ENCODE results near the gene ZBTB34. TPM values are rescaled to one million over a fixed set of nuclear protein-coding genes. Genes with fewer than 3 reads are reported as not detected.

The ZBTB34 gene
- total and polyA plus RNA-seq, 2 experiments from 2014 or later: 6.1 to 21.3 TPM

- Histone ChIP-seq H3K27ac (peak within 1 kb of the TSS; percentile 91), H3K4me3 (peak within 1 kb of the TSS; percentile 54), H3K79me2 (peaks cover 30% of the 10 kb centered on the region), H3K9me3 (ENCODE audit: low read depth) (no peaks in the 10 kb centered on the region), H3K4me1 (ENCODE audit: insufficient read depth) (peaks cover 6% of the 10 kb centered on the region), H3K4me2 (peak within 1 kb of the TSS; percentile 92), H3K27me3 (no peaks in the 10 kb centered on the region), H3K36me3 (replicated peaks; ENCODE audit: insufficient read depth, low read depth) (no peaks in the 10 kb centered on the region), H2AFZ (peak within 1 kb of the TSS; percentile 51), H4K20me1 (ENCODE audit: insufficient read depth, poor library complexity, severe bottlenecking) (no peaks in the 10 kb centered on the region), H3K9me2 (replicated peaks; ENCODE audit: insufficient read depth) (no peaks in the 10 kb centered on the region)
- peak; percentile 98 for DNase-seq (ENCODE audit: low spot score)
- TF ChIP-seq CTCF (IDR thresholded peaks at IDR 0.05; ENCODE audit: poor library complexity) (no peak), EZH2phosphoT487 (IDR thresholded peaks at IDR 0.05; ENCODE audit: low read depth, severe bottlenecking, unreplicated experiment) (no peak), EZH2 (IDR thresholded peaks at IDR 0.05; ENCODE audit: borderline replicate concordance) (no peak)
- WGBS (ENCODE audit: low lambda C conversion rate, missing lambda C conversion rate): 1% methylated on average over 49 of the region's 105 CpGs
Measured at GRCh38 chr9:126914458-126915280, 54.2 kb downstream of the ZBTB34 start, which contains the start of gene RALGPS1. Gene RALGPS1, plus strand, starts transcription at chr9:126914782. Its CDS starts 47,508 bp downstream, at chr9:126962290.

DNA sequence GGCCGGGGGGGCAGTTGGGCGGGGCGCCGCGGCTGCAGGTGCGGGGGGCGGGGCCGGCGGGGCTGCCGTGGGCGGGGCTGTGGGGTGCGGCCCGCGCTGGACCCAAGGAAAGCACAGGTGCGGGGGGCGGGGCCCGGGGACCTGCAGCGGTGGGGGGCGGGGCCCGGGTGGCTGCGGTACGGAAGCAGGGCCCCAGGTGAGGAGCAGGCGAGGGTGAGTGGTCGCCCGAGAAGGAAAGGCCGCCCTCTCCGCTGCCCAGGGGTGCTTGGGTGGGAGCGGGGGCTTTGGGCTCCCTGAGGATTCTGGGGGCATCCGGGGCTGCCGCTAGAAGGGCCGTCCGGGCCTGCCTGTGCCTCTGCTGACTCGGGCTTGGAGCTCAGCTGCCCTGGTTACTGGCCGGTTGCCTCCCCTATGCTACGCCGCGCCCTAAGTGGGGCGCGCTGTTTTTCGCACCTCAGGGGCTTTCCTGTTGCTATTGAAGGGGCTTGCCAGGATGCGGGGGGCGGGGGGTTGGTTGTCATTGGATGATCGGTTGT is 54.9 kb downstream of the ZBTB34 start:
- H3K9me2 ChIP-seq (replicated peaks; ENCODE audit: insufficient read depth): no peaks in the 10 kb centered on the region
- 4% methylated on average over 25 of the region's 43 CpGs for WGBS (ENCODE audit: low lambda C conversion rate, missing lambda C conversion rate)
- peak overlapping the region; percentile 92 for H3K4me2 ChIP-seq
- peaks cover 6% of the 10 kb centered on the region for H3K4me1 ChIP-seq (ENCODE audit: insufficient read depth)
- peak overlapping the region; percentile 91 for H3K27ac ChIP-seq
- peaks cover 36% of the 10 kb centered on the region for H3K79me2 ChIP-seq
- TF ChIP-seq EZH2 (IDR thresholded peaks at IDR 0.05; ENCODE audit: borderline replicate concordance): no peak
- no peak for TF ChIP-seq CTCF (IDR thresholded peaks at IDR 0.05; ENCODE audit: poor library complexity)
- TF ChIP-seq EZH2phosphoT487 (IDR thresholded peaks at IDR 0.05; ENCODE audit: low read depth, severe bottlenecking, unreplicated experiment): no peak
- no peaks in the 10 kb centered on the region for H3K9me3 ChIP-seq (ENCODE audit: low read depth)
- no peaks in the 10 kb centered on the region for H3K36me3 ChIP-seq (replicated peaks; ENCODE audit: insufficient read depth, low read depth)
- H3K27me3 ChIP-seq: no peaks in the 10 kb centered on the region
- peak overlapping the region; percentile 45 for H3K4me3 ChIP-seq
- peak; percentile 94 for DNase-seq (ENCODE audit: low spot score)
- no peaks in the 10 kb centered on the region for H4K20me1 ChIP-seq (ENCODE audit: insufficient read depth, poor library complexity, severe bottlenecking)
- H2AFZ ChIP-seq: peak overlapping the region; percentile 51

- Histone ChIP-seq H3K4me3 (peak overlapping the region; percentile 45), H3K36me3 (replicated peaks; ENCODE audit: insufficient read depth, low read depth) (no peaks in the 10 kb centered on the region), H3K27me3 (no peaks in the 10 kb centered on the region), H3K79me2 (peaks cover 42% of the 10 kb centered on the region), H3K4me2 (peak overlapping the region; percentile 92), H4K20me1 (ENCODE audit: insufficient read depth, poor library complexity, severe bottlenecking) (no peaks in the 10 kb centered on the region), H3K27ac (peak overlapping the region; percentile 91), H3K4me1 (ENCODE audit: insufficient read depth) (peaks cover 6% of the 10 kb centered on the region), H2AFZ (peak overlapping the region; percentile 51), H3K9me2 (replicated peaks; ENCODE audit: insufficient read depth) (no peaks in the 10 kb centered on the region), H3K9me3 (ENCODE audit: low read depth) (no peaks in the 10 kb centered on the region)
- WGBS (ENCODE audit: low lambda C conversion rate, missing lambda C conversion rate): 54% methylated on average over 15 of the region's 15 CpGs
- TF ChIP-seq EZH2 (IDR thresholded peaks at IDR 0.05; ENCODE audit: borderline replicate concordance): no peak
- no peak for TF ChIP-seq EZH2phosphoT487 (IDR thresholded peaks at IDR 0.05; ENCODE audit: low read depth, severe bottlenecking, unreplicated experiment)
- TF ChIP-seq CTCF (IDR thresholded peaks at IDR 0.05; ENCODE audit: poor library complexity): no peak
- peak; percentile 56 for DNase-seq (ENCODE audit: low spot score)
Measured at GRCh38 chr9:126915846-126916543, 55.6 kb downstream of the ZBTB34 start.
